ENCODE measurements around the gene KANSL3.

DNA sequence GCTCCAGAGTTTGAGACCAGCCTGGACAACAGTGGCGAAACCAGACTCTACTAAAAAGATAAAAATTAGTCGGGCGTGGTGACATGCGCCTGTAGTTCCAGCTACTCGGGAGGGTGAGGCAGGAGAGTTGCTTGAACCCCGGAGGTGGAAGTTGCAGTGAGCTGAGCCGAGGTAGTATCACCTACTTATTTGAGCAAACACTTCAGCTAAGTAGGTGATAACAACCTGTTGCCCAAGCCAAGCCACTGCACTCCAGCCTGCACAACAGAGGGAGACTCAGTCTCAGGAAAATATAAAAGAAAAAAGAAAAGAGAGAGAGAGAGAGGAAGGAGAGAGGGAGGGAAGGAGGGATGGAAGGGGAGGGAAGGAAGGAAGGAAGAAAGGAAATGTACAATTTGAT is 25.7 kb upstream of the KANSL3 start:
- TF ChIP-seq, protein P1, sequence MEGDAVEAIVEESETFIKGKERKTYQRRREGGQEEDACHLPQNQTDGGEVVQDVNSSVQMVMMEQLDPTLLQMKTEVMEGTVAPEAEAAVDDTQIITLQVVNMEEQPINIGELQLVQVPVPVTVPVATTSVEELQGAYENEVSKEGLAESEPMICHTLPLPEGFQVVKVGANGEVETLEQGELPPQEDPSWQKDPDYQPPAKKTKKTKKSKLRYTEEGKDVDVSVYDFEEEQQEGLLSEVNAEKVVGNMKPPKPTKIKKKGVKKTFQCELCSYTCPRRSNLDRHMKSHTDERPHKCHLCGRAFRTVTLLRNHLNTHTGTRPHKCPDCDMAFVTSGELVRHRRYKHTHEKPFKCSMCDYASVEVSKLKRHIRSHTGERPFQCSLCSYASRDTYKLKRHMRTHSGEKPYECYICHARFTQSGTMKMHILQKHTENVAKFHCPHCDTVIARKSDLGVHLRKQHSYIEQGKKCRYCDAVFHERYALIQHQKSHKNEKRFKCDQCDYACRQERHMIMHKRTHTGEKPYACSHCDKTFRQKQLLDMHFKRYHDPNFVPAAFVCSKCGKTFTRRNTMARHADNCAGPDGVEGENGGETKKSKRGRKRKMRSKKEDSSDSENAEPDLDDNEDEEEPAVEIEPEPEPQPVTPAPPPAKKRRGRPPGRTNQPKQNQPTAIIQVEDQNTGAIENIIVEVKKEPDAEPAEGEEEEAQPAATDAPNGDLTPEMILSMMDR (conservative IDR thresholded peaks at IDR 0.05; ENCODE audit: low read depth in 2 of 2), result no peak
- TF ChIP-seq ZNF331 (CRISPR knock-in tag; IDR thresholded peaks at IDR 0.05; ENCODE audit: low read depth) (no peak), POLR2AphosphoS5 (IDR thresholded peaks at IDR 0.05; ENCODE audit: low read depth) (no peak), EZH2phosphoT487 (IDR thresholded peaks at IDR 0.05; ENCODE audit: unreplicated experiment) (no peak), EZH2 (IDR thresholded peaks at IDR 0.05; ENCODE audit: low read depth, unreplicated experiment) (no peak)
- TF ChIP-seq, protein P2, sequence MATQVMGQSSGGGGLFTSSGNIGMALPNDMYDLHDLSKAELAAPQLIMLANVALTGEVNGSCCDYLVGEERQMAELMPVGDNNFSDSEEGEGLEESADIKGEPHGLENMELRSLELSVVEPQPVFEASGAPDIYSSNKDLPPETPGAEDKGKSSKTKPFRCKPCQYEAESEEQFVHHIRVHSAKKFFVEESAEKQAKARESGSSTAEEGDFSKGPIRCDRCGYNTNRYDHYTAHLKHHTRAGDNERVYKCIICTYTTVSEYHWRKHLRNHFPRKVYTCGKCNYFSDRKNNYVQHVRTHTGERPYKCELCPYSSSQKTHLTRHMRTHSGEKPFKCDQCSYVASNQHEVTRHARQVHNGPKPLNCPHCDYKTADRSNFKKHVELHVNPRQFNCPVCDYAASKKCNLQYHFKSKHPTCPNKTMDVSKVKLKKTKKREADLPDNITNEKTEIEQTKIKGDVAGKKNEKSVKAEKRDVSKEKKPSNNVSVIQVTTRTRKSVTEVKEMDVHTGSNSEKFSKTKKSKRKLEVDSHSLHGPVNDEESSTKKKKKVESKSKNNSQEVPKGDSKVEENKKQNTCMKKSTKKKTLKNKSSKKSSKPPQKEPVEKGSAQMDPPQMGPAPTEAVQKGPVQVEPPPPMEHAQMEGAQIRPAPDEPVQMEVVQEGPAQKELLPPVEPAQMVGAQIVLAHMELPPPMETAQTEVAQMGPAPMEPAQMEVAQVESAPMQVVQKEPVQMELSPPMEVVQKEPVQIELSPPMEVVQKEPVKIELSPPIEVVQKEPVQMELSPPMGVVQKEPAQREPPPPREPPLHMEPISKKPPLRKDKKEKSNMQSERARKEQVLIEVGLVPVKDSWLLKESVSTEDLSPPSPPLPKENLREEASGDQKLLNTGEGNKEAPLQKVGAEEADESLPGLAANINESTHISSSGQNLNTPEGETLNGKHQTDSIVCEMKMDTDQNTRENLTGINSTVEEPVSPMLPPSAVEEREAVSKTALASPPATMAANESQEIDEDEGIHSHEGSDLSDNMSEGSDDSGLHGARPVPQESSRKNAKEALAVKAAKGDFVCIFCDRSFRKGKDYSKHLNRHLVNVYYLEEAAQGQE (IDR thresholded peaks at IDR 0.05; ENCODE audit: unreplicated experiment), result no peak
